Pancreas (tissue), 10 donors: ENCODE data around the gene TRPM7. TPM values are rescaled to one million over a fixed set of nuclear protein-coding genes. Genes with fewer than 3 reads are reported as not detected.
A peak's percentile ranks its signal among the peaks of the same experiment; 100 is the strongest.

Experiments
- ATAC-seq, 4 donors: fragments of 200-7000 bp; cut with Tn5 transposase; one replicate each; pipeline versions ENCODE4 v1.8.0 to v1.9.1; 2020; ENCODE audit warnings: mild to moderate bottlenecking in 4 of 4, moderate library complexity in 4 of 4
- DNase-seq, 6 donors: peaks; one replicate each; pipeline ENCODE4 v3.0.0-alpha.2; 2020
- FAIRE-seq: peaks from 2 replicates; lab custom pipeline; 2012; peaks lifted over from hg19 to GRCh38; lab: Jason Lieb, UNC
- H3K27ac ChIP-seq, 4 donors: fragments of 200-600 bp; sonication (generic); 1 replicate in 3 of 4; 2 replicates in 1 of 4; pipeline versions ENCODE4 v1.5.0 to v1.8.0; 2020
- H3K27me3 ChIP-seq, 4 donors: fragments of 200-600 bp; one replicate each; pipeline ENCODE4 v1.8.0; 2021
- H3K36me3 ChIP-seq, 3 donors: fragments of 200-600 bp; sonication (generic) in 1 of 3; one replicate each; pipeline versions ENCODE4 v1.5.0 to v1.8.0; 2020 to 2021
- H3K4me1 ChIP-seq, 3 donors: fragments of 200-600 bp; one replicate each; pipeline ENCODE4 v1.8.0; 2021
- H3K4me3 ChIP-seq, 4 donors: fragments of 200-600 bp; sonication (generic) in 2 of 4; one replicate each; pipeline versions ENCODE4 v1.5.0 to v1.8.0; 2020 to 2021
- H3K9me3 ChIP-seq, 4 donors: fragments of 200-600 bp; one replicate each; pipeline ENCODE4 v1.8.0; 2021
- WGBS, 2 donors: extraction: QIAGEN DNeasy Blood & Tissue Kit; methylation state at CpG; one replicate each; pipeline ENCODE4 v1.1.7; 2013; 5-methylcytosine and 5-hydroxymethylcytosine counted together
- intact Hi-C, 3 donors: fragments of 100-400 bp; cut with DNase I; formaldehyde crosslinking; loops; one replicate each; pipeline versions ENCODE4 v1.11.1 to v1.14.2; 2022
- polyA plus RNA-seq, 2 donors: library from polyadenylated mRNA; stranded (reverse); fragments of 200-250 nt; gene quantifications; one replicate each; pipeline ENCODE4 v1.2.3, GENCODE V29; 2013
- total RNA-seq, 6 donors: library from RNA; stranded (reverse); fragmentation: NEBNext Ultra II Directional in 4 of 6; extraction: Animal tissue kit (Norgen Biotek cat#: 25700) in 4 of 6; gene quantifications; one replicate each; pipeline versions ENCODE4 v1.2.1 to v1.2.4, GENCODE V29; 2021 to 2023
- TF ChIP-seq, protein P1 (sequence below), 4 donors: fragments of 200-600 bp; sonication (generic) in 3 of 4; IDR thresholded peaks; one replicate each; pipeline versions ENCODE4 v1.5.0 to v1.8.0; 2021; ENCODE audit warnings: antibody characterized with exemption in 4 of 4
- donor health status: healthy with polysubstance abuse.
- donor health status: DM: no; HTN: no; CAD: no; lungs with moderate emphysema.
- donor health status: DM: no; HTN: no; CAD: no.
- donor health status: control.
- donor health status: control.
- donor health status: Bipolar disorder and iron deficiency.
- donor health status: DM: yes; HTN: yes; CAD: no.
- donor health status: DM: no; HTN: no; CAD: no.
- donor health status: DM: no; HTN: no; CAD: no.
- donor health status: DM: yes; HTN: yes; CAD: no.

Gene TRPM7
- total and polyA plus RNA-seq, 8 donors: 4.6 to 20.7 (median 13.9) TPM

DNA sequence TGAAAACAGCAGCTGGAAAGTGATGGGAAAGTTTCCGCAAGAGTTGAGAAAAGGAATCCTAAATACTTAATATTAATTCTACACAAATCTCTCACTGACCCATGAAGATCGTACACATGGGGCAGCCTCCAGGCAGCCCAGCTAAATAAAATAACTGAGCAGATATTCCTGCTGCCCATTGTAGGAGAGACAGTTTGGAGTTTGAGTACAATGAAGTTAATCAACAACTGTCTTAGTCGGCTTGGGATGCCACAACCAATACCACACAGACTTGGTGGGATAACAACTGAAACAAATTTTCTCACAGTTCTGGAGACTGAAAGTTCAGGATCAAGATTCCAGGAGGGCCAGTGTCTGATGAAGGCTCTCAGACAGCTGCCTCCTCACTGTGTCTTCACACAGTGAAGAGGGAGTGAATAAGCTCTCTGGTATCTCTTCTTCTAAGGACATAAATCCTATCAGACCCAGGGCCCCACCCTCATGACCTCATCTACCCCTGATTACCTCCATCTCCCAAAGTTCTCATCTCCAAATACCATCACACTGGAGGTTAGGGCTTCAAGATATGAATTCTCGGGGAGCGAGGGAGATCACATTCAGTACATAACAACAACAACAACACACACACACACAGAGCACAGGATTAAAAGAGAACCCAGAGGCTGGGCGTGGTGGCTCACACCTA lies 9.7 kb downstream of the TRPM7 start:
- peaks cover 0 to 4% (median 0%) of the 10 kb centered on the region in 3 donors for H3K4me1 ChIP-seq
- no peak for FAIRE-seq

DNA sequence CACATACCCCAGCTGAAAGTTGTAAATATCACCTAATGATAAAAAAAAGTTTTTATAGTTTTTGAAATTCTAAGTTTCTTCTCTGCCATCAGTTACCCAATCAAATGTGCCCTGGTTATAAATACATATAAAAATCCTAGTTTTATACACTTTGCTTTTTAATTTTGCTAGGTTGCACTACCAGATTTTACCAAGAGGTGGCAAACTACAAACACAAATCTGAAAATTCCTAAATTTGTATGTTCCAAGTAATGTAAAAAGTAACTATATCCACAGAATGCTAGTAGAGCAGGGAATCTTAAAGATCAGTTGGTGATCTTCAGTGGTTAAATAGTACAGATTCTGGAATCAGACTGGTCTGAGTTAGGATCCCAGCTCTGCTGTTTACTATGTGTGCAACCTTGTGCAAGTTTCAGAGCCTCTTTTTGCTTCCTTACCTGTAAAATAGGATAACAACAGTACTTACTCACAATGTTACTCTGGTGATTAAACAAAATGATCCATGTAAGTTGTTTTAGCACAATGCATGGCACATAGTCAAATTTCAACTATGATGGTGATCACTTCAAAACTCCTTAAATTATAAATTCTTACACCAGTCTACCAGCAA lies 11.0 kb downstream of the TRPM7 start:
- H3K36me3 ChIP-seq: no peaks in the 10 kb centered on the region
- H3K4me1 ChIP-seq: peaks cover 0 to 9% (median 0%) of the 10 kb centered on the region in 3 donors
- no peaks in the 10 kb centered on the region for H3K9me3 ChIP-seq
- H3K27ac ChIP-seq: no peak overlapping the region
- DNase-seq (no peak), FAIRE-seq (no peak), ATAC-seq (peak in 2 of 4 donors; percentile 29 to 42)
- H3K4me3 ChIP-seq: no peak overlapping the region
- TF ChIP-seq, protein P1, sequence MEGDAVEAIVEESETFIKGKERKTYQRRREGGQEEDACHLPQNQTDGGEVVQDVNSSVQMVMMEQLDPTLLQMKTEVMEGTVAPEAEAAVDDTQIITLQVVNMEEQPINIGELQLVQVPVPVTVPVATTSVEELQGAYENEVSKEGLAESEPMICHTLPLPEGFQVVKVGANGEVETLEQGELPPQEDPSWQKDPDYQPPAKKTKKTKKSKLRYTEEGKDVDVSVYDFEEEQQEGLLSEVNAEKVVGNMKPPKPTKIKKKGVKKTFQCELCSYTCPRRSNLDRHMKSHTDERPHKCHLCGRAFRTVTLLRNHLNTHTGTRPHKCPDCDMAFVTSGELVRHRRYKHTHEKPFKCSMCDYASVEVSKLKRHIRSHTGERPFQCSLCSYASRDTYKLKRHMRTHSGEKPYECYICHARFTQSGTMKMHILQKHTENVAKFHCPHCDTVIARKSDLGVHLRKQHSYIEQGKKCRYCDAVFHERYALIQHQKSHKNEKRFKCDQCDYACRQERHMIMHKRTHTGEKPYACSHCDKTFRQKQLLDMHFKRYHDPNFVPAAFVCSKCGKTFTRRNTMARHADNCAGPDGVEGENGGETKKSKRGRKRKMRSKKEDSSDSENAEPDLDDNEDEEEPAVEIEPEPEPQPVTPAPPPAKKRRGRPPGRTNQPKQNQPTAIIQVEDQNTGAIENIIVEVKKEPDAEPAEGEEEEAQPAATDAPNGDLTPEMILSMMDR (IDR thresholded peaks at IDR 0.05): peak; percentile 31 to 73 (median 59)
- no peaks in the 10 kb centered on the region for H3K27me3 ChIP-seq
- intact Hi-C loops: no loop called here

More for the DNA sequence above, 9.7 kb downstream of the TRPM7 start:
- DNase-seq (no peak), ATAC-seq (no peak)
- no peaks in the 10 kb centered on the region for H3K9me3 ChIP-seq
- H3K27ac ChIP-seq: no peak overlapping the region
- TF ChIP-seq, protein P1 (IDR thresholded peaks at IDR 0.05): no peak
- intact Hi-C loops: no loop called here
- no peak overlapping the region for H3K4me3 ChIP-seq
- no peaks in the 10 kb centered on the region for H3K36me3 ChIP-seq
- WGBS, 2 donors: 74 to 76% methylated on average over 6 of the region's 6 CpGs
- H3K27me3 ChIP-seq: no peaks in the 10 kb centered on the region

DNA sequence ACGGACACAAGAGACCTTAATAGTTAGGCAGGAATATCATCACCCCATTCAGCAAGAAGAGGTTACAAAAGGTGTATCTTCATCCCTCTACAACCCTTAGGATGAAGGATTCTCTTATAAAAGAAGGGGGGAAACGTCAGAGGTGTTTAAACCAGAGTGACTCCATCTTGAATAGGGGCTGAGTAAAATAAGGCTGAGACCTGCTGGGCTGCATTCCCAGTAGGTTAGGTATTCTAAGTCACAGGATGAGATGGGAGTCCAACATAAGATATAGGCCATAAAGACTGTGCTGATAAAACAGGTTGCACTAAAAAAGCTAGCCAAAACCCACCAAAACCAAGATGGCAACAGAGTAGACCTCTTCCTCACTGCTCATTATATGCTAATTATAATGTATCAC lies 16.5 kb downstream of the TRPM7 start:
- H3K36me3 ChIP-seq: no peaks in the 10 kb centered on the region
- ATAC-seq (no peak), DNase-seq (no peak), FAIRE-seq (no peak)
- no peaks in the 10 kb centered on the region for H3K9me3 ChIP-seq
- 51% methylated on average over 2 of the region's 2 CpGs for WGBS, 2 donors
- TF ChIP-seq, protein P1 (IDR thresholded peaks at IDR 0.05): no peak
- intact Hi-C loops: loop anchor here in 1 of 3 donors (5.0 kb wide), 1 partner anchor 207 kb away; no protein-coding TSS in a partner anchor
- no peaks in the 10 kb centered on the region for H3K27me3 ChIP-seq
- H3K27ac ChIP-seq: no peak overlapping the region
- no peak overlapping the region for H3K4me3 ChIP-seq
- H3K4me1 ChIP-seq: peaks cover 0 to 7% (median 5%) of the 10 kb centered on the region in 3 donors

DNA sequence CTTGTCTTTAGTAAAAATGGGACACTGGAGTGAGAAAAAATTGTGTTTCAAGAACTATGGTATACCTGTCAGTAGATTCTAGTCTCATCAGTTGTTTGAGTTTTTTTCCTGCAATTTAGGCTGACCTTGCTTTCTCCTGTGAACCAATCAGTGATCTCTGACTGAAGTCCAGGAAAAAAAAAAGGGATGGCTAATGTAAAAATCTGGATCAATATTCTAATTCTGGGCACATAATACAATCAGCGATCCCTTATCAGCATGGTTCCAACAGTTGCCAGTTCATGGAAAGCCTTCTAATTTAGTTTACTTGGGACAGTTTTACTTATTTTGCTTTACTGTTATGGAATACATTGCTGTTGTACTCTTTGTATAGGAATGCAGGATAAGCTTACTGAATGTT lies 17.0 kb downstream of the TRPM7 start:
- no peaks in the 10 kb centered on the region for H3K9me3 ChIP-seq
- peaks cover 0 to 7% (median 5%) of the 10 kb centered on the region in 3 donors for H3K4me1 ChIP-seq
- no peak for FAIRE-seq
- intact Hi-C loops: loop anchor here in 1 of 3 donors (5.0 kb wide), 1 partner anchor 208 kb away; no protein-coding TSS in a partner anchor
- TF ChIP-seq, protein P1 (IDR thresholded peaks at IDR 0.05): no peak
- no peak overlapping the region for H3K4me3 ChIP-seq
- DNase-seq: no peak
- H3K27me3 ChIP-seq: no peaks in the 10 kb centered on the region
- ATAC-seq: peak in 2 of 4 donors; percentile 50 to 61
- H3K27ac ChIP-seq: no peak overlapping the region
- H3K36me3 ChIP-seq: no peaks in the 10 kb centered on the region
- WGBS, 2 donors: 6 to 7% methylated on average over 1 of the region's 1 CpG

DNA sequence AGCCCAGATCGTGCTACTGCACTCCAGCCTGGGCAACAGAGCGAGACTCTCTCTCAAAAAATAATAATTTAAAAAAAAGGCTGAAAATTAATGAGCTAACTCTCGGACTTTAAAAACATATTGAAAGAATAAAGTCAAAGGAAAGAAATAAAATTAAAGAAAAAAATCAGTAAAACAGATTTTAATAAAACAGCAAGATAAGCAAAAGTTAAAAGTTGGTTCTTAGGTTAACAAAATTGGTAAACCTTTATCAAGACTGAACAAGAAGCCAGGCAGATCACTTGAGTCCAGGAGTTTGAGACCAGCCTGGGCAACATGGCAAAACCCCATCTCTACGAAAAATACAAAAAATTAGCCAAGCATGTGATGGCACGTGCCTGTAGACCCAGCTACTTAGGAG lies 20.7 kb downstream of the TRPM7 start:
- DNase-seq (no peak), FAIRE-seq (no peak), ATAC-seq (no peak)
- Histone ChIP-seq H3K27me3 (no peaks in the 10 kb centered on the region), H3K9me3 (no peaks in the 10 kb centered on the region), H3K4me1 (peaks cover 0 to 7% (median 3%) of the 10 kb centered on the region in 3 donors), H3K36me3 (no peaks in the 10 kb centered on the region), H3K27ac (no peak overlapping the region), H3K4me3 (no peak overlapping the region)
- TF ChIP-seq, protein P1 (IDR thresholded peaks at IDR 0.05): no peak
- intact Hi-C loops: no loop called here
- WGBS, 2 donors: 91 to 95% methylated on average over 5 of the region's 5 CpGs
